Fibroblast of peridontal ligament (primary cell): ENCODE data around the gene FAM124B.

Experiments used
- DNase-seq: peaks from one replicate; pipeline ENCODE4 v3.0.0-alpha.2; 2010; ENCODE audit errors: extremely low read depth

FAM124B gene

GRCh38 chr2:224381521-224382279 is 20.2 kb downstream of the FAM124B start:
- DNase-seq: peak; percentile 35

- no peak for DNase-seq
Measured at GRCh38 chr2:224379986-224380385, 21.9 kb downstream of the FAM124B start.

- DNase-seq: no peak
Measured at GRCh38 chr2:224379172-224379571, 22.7 kb downstream of the FAM124B start.

- no peak for DNase-seq
Measured at GRCh38 chr2:224378701-224379097, 23.2 kb downstream of the FAM124B start.

GRCh38 chr2:224377751-224378700 is 23.9 kb downstream of the FAM124B start:
- DNase-seq: no peak

- no peak for DNase-seq
Measured at GRCh38 chr2:224372641-224373040, 29.3 kb downstream of the FAM124B start.

GRCh38 chr2:224369028-224369632 is 32.8 kb downstream of the FAM124B start:
- peak; percentile 69 for DNase-seq

- peak; percentile 60 for DNase-seq
Measured at GRCh38 chr2:224366267-224366844, 35.6 kb downstream of the FAM124B start.

GRCh38 chr2:224365331-224365730 is 36.6 kb downstream of the FAM124B start:
- no peak for DNase-seq

- DNase-seq: no peak
Measured at GRCh38 chr2:224363281-224363680, 38.6 kb downstream of the FAM124B start.

- DNase-seq: no peak
Measured at GRCh38 chr2:224362094-224362493, 39.8 kb downstream of the FAM124B start.

- DNase-seq: peak; percentile 39
Measured at GRCh38 chr2:224360801-224361251, 41.1 kb downstream of the FAM124B start.

GRCh38 chr2:224359569-224359968 is 42.3 kb downstream of the FAM124B start:
- DNase-seq: no peak

GRCh38 chr2:224357098-224357901 is 44.6 kb downstream of the FAM124B start:
- DNase-seq: peak; percentile 81

- DNase-seq: peak; percentile 21
Measured at GRCh38 chr2:224354632-224355211, 47.2 kb downstream of the FAM124B start.

GRCh38 chr2:224350703-224351102 is 51.2 kb downstream of the FAM124B start:
- DNase-seq: no peak

GRCh38 chr2:224349396-224349795 is 52.5 kb downstream of the FAM124B start:
- DNase-seq: no peak

- DNase-seq: no peak
Measured at GRCh38 chr2:224347176-224348051, 54.5 kb downstream of the FAM124B start.

- no peak for DNase-seq
Measured at GRCh38 chr2:224345492-224345891, 56.4 kb downstream of the FAM124B start.

- DNase-seq: no peak
Measured at GRCh38 chr2:224343226-224343625, 58.7 kb downstream of the FAM124B start.
